ENCODE results near the gene IL17RC. TPM values are rescaled to one million over a fixed set of nuclear protein-coding genes. Genes with fewer than 3 reads are reported as not detected.

Gene IL17RC
- total and polyA plus RNA-seq, 2 of the 4 experiments (the other 2 are of a cell fraction) = 20.8 to 28.3 TPM

DNA sequence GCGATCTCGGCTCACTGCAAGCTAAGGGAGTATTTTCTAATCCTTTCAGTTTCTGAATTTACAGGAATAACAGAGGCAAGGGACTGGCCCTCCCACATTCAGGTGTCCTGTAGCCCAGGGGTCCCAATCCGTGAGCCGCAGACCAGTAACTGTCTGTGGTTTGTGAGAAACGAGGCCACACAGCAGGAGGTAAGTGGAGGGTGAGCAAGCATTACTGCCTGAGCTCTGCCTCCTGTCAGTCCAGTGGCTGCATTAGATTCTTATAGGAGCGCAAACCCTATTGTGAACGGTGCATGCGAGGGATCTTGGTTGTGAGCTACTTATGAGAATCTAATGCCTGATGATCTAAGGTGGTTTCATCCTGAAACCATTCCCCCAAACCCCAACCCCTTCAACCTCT lies 5.0 kb upstream of the IL17RC start:
- in situ Hi-C loops (cut with MboI; ENCODE audit: low sequenced_read_pairs) = no loop called here
- no peak overlapping the region for H3K4me2 ChIP-seq (ENCODE audit: low read depth, low read length)
- no peak overlapping the region for H4K91ac ChIP-seq (ENCODE audit: insufficient read depth, low read depth, low read length)
- dilution Hi-C loops (cut with HindIII; ENCODE audit: low sequenced_read_pairs, unreplicated experiment) = no loop called here
- POLR2A ChIA-PET (ENCODE audit: unreplicated experiment) = interaction anchor here (0.6 kb wide), 1 partner anchor 12 kb away, joined by 5 read pairs; no protein-coding TSS in a partner anchor
- no peak overlapping the region for H3K23ac ChIP-seq (ENCODE audit: low read depth, low read length)
- DNase-seq (no peak), ATAC-seq (ENCODE audit: low read depth) (no peak)
- H4K8ac ChIP-seq (ENCODE audit: low read depth in 2 of 2, low read length in 2 of 2) = no peak overlapping the region
- H2BK20ac ChIP-seq (ENCODE audit: low read depth, low read length) = no peak overlapping the region
- H2BK15ac ChIP-seq (ENCODE audit: low read depth, low read length) = no peak overlapping the region
- no peak overlapping the region for H4K5ac ChIP-seq (ENCODE audit: low read depth, low read length)
- H2BK5ac ChIP-seq (ENCODE audit: low read depth, low read length, poor library complexity, severe bottlenecking) = no peak overlapping the region
- no peaks in the 10 kb centered on the region for H3K9me3 ChIP-seq (ENCODE audit: control insufficient read depth, insufficient read depth, low read length)
- no peak overlapping the region for H2AK5ac ChIP-seq (ENCODE audit: low read depth, low read length)
- no peaks in the 10 kb centered on the region for H3K36me3 ChIP-seq (ENCODE audit: control insufficient read depth, insufficient read depth, low read length)
- H3K4ac ChIP-seq (ENCODE audit: low read depth, low read length) = no peak overlapping the region
- no peak overlapping the region for H3K27ac ChIP-seq (ENCODE audit: insufficient read depth, low read length)
- no peak overlapping the region for H3K56ac ChIP-seq (ENCODE audit: extremely low read depth, insufficient read depth, low read length)
- H2AFZ ChIP-seq (replicated peaks; ENCODE audit: low read length, poor library complexity) = no peak overlapping the region
- H3K9me1 ChIP-seq (ENCODE audit: insufficient read depth, low read length) = peaks cover 15% of the 10 kb centered on the region
- CTCF ChIA-PET = no interaction called here
- no peak overlapping the region for H2BK120ac ChIP-seq (ENCODE audit: low read depth, low read length)
- H3K14ac ChIP-seq (replicated peaks; ENCODE audit: low read depth, low read length) = no peak overlapping the region
- H2AK9ac ChIP-seq (replicated peaks; ENCODE audit: low read depth, low read length, poor library complexity) = no peak overlapping the region
- no peaks in the 10 kb centered on the region for H4K20me1 ChIP-seq (ENCODE audit: insufficient read depth, low read length)
- H3K4me1 ChIP-seq (ENCODE audit: control insufficient read depth, insufficient read depth, low read length) = peaks cover 25% of the 10 kb centered on the region
- no peaks in the 10 kb centered on the region for H3K27me3 ChIP-seq (ENCODE audit: control insufficient read depth, insufficient read depth, low read length)
- no TSS peak for BruUV-seq (replicated peaks)
- no peak for TF ChIP-seq RFX5 (IDR thresholded peaks at IDR 0.05; ENCODE audit: low read depth, low read length)
- TF ChIP-seq MAFK (IDR thresholded peaks at IDR 0.05; ENCODE audit: low read depth, low read length) = no peak
- no peak for TF ChIP-seq NFE2L2 (IDR thresholded peaks at IDR 0.05; ENCODE audit: low read depth, low read length)
- no peak for TF ChIP-seq SMC3 (IDR thresholded peaks at IDR 0.05; ENCODE audit: low read depth, low read length)
- TF ChIP-seq MXI1 (IDR thresholded peaks at IDR 0.05; ENCODE audit: borderline replicate concordance, low read depth, low read length) = no peak
- no peak for TF ChIP-seq CEBPB (IDR thresholded peaks at IDR 0.05; ENCODE audit: low read depth, low read length)
- no peak for TF ChIP-seq CHD1 (IDR thresholded peaks at IDR 0.05; ENCODE audit: low read depth, low read length)
- no peak overlapping the region for H3K4me3 ChIP-seq (ENCODE audit: insufficient read depth, low read depth, low read length)
- 87% methylated on average over 4 of the region's 8 CpGs; no CpG with 5 or more reads in 1 of the 2 experiments for WGBS, 2 experiments (ENCODE audit: extremely low coverage in 2 of 2, insufficient read length in 1 of 2)
- intact Hi-C loops (cut with micrococcal nuclease) = no loop called here
- H3K79me1 ChIP-seq (ENCODE audit: low read depth in 1 of 2, low read length in 2 of 2) = peaks cover 0 to 16% of the 10 kb centered on the region in 2 experiments; a peak in 2 of 4 replicates
- no peak overlapping the region; the same call in 1 of the 2 replicates for H3K18ac ChIP-seq (ENCODE audit: low read depth, low read length)
- no peak overlapping the region for H3K9ac ChIP-seq (ENCODE audit: low read depth, low read length)
